Right atrium auricular region (tissue), 2 donors: ENCODE results near the gene LSM6. TPM values are rescaled to one million over a fixed set of nuclear protein-coding genes. Genes with fewer than 3 reads are reported as not detected.

Experiments
- DNase-seq: peaks from one replicate; pipeline ENCODE4 v3.0.0-alpha.2; 2019; ENCODE audit warnings: low spot score
- H3K27ac ChIP-seq, 2 donors: fragments of 200-600 bp; sonication (generic); 1 replicate in 1 of 2; 2 replicates in 1 of 2; pipeline ENCODE4 v1.5.1; 2016 to 2019
- H3K27me3 ChIP-seq, 2 donors: fragments of 200-600 bp; sonication (generic); one replicate each; pipeline versions ENCODE4 v1.5.1 to v1.6.0; 2017 to 2019
- H3K36me3 ChIP-seq: fragments of 200-600 bp; sonication (generic); one replicate; pipeline ENCODE4 v1.5.1; 2016
- H3K4me1 ChIP-seq, 2 donors: fragments of 200-600 bp; sonication (generic); one replicate each; pipeline versions ENCODE4 v1.5.1 to v1.6.0; 2017 to 2019
- H3K4me3 ChIP-seq, 2 donors: fragments of 200-600 bp; sonication (generic); 1 replicate in 1 of 2; 2 replicates in 1 of 2; pipeline ENCODE4 v1.5.1; 2017 to 2019; ENCODE audit warnings: mild to moderate bottlenecking in 1 of 2, moderate library complexity in 1 of 2
- H3K9me3 ChIP-seq, 2 donors: fragments of 200-600 bp; sonication (generic); one replicate each; pipeline ENCODE4 v1.5.1; 2019
- CTCF ChIP-seq, 2 donors: fragments of 200-600 bp; sonication (generic); IDR thresholded peaks; one replicate each; pipeline ENCODE4 v1.5.1; 2019; ENCODE audit warnings: antibody characterized with exemption in 2 of 2
- total RNA-seq, 2 donors: library from RNA; depleted of rRNA; stranded (reverse); fragments of >200 nt; gene quantifications; one replicate each; pipeline ENCODE4 v1.1.0, GENCODE V29; 2016

The LSM6 gene
- total RNA-seq, 2 donors from 2014 or later: 15.0 TPM

GRCh38 chr4:146222313-146222712 lies 46.8 kb downstream of the LSM6 start:
- TF ChIP-seq CTCF (IDR thresholded peaks at IDR 0.05): no peak
- H3K27me3 ChIP-seq: no peaks in the 10 kb centered on the region
- no peak overlapping the region for H3K4me3 ChIP-seq

GRCh38 chr4:146224326-146224966 lies 48.9 kb downstream of the LSM6 start:
- DNase-seq: no peak
- Histone ChIP-seq H3K9me3 (no peaks in the 10 kb centered on the region), H3K27ac (peak overlapping the region in 1 of 2 donors; percentile 17), H3K36me3 (no peaks in the 10 kb centered on the region), H3K27me3 (no peaks in the 10 kb centered on the region), H3K4me1 (no peaks in the 10 kb centered on the region), H3K4me3 (no peak overlapping the region)
- no peak for TF ChIP-seq CTCF (IDR thresholded peaks at IDR 0.05)

More at GRCh38 chr4:146222313-146222712, 46.8 kb downstream of the LSM6 start:
- Histone ChIP-seq H3K9me3 (no peaks in the 10 kb centered on the region), H3K27ac (peak overlapping the region in 1 of 2 donors; percentile 40), H3K4me1 (no peaks in the 10 kb centered on the region), H3K36me3 (no peaks in the 10 kb centered on the region)
- no peak for DNase-seq

- Histone ChIP-seq H3K4me3 (no peak overlapping the region), H3K9me3 (peaks cover 0 to 9% of the 10 kb centered on the region in 2 donors), H3K27ac (no peak overlapping the region), H3K4me1 (peaks cover 0 to under 1% of the 10 kb centered on the region in 2 donors), H3K36me3 (no peaks in the 10 kb centered on the region), H3K27me3 (no peaks in the 10 kb centered on the region)
- TF ChIP-seq CTCF (IDR thresholded peaks at IDR 0.05): no peak
- DNase-seq: no peak
These were observed 53.9 kb downstream of the LSM6 start for GRCh38 chr4:146229406-146229805.

DNA sequence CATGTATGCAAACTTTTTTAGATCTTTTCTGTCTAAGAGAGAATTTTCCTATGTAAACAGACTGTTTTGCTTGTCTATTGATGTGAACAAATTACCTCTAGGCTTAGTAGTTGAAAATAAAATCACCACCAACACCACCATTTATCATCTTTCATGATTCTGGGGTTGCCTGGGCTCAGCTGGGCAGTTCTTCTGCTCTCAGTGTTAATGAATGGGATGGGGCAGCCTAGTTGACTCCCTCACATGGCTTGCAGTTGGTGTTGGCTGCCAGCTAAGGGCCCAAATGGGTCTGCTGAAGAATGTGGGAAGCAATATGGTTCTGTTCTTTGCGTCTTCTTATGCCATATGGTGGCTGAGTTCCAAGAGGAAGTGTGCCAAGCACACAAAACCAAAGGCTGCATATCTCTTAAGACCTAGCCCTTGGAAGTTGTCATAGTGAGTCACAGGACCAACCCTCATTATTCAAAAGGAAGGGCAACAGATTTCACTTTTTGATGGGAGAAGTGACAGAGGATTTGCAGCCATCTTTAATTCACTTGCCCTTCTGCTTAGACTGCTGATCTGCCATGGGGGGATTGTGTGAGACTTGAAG lies 56.7 kb downstream of the LSM6 start:
- Histone ChIP-seq H3K4me3 (no peak overlapping the region), H3K27ac (no peak overlapping the region), H3K9me3 (peaks cover 0 to 9% of the 10 kb centered on the region in 2 donors), H3K27me3 (no peaks in the 10 kb centered on the region), H3K36me3 (no peaks in the 10 kb centered on the region), H3K4me1 (peaks cover 0 to 14% of the 10 kb centered on the region in 2 donors)
- TF ChIP-seq CTCF (IDR thresholded peaks at IDR 0.05): no peak
- no peak for DNase-seq

- Histone ChIP-seq H3K27ac (peak overlapping the region in 1 of 2 donors; percentile 14), H3K9me3 (peaks cover 0 to 9% of the 10 kb centered on the region in 2 donors), H3K4me1 (peaks cover 0 to 25% of the 10 kb centered on the region in 2 donors), H3K4me3 (no peak overlapping the region), H3K36me3 (no peaks in the 10 kb centered on the region), H3K27me3 (no peaks in the 10 kb centered on the region)
- TF ChIP-seq CTCF (IDR thresholded peaks at IDR 0.05): no peak
- DNase-seq: no peak
These were observed 60.2 kb downstream of the LSM6 start for GRCh38 chr4:146235654-146236177.
